MM.1S (cell line): ENCODE data around the gene TMEM187.
A peak's percentile ranks its signal among the peaks of the same experiment; 100 is the strongest.

Experiments used
- CTCF ChIP-seq: fragments of 300-600 bp; sonication (generic); IDR thresholded peaks from 2 replicates; pipeline ENCODE4 v1.5.1; 2016; ENCODE audit warnings: antibody characterized with exemption, low read length, mixed read lengths
- EZH2phosphoT487 ChIP-seq: fragments of 300-600 bp; sonication (generic); IDR thresholded peaks from 2 replicates; pipeline ENCODE4 v1.6.1; 2018; ENCODE audit warnings: antibody characterized with exemption, low read length

GRCh38 chrX:154013614-154014360 lies 41.2 kb downstream of the TMEM187 start:
- TF ChIP-seq CTCF (peak; percentile 82), EZH2phosphoT487 (no peak)
